Hepatocyte (in vitro differentiated cells): ENCODE data around the gene ODF2.

Experiments used
- CTCF ChIP-seq: fragments of 200-600 bp; sonication (generic); IDR thresholded peaks from 2 replicates; pipeline ENCODE4 v1.5.1; 2016; ENCODE audit warnings: antibody characterized with exemption, mild to moderate bottlenecking; ENCODE audit not compliant: poor library complexity
- EZH2 ChIP-seq: fragments of 200-600 bp; sonication (generic); IDR thresholded peaks from 2 replicates; pipeline ENCODE4 v1.6.1; 2016; ENCODE audit warnings: antibody characterized with exemption, mild to moderate bottlenecking, borderline replicate concordance
- EZH2phosphoT487 ChIP-seq: fragments of 200-600 bp; sonication (generic); IDR thresholded peaks from one replicate; pipeline ENCODE4 v1.6.1; 2018; ENCODE audit warnings: antibody characterized with exemption, mild to moderate bottlenecking, low read depth, moderate library complexity; ENCODE audit not compliant: unreplicated experiment, severe bottlenecking

GRCh38 chr9:128416432-128417019, 39.3 kb upstream of the ODF2 start:
- TF ChIP-seq EZH2: no peak
- no peak for TF ChIP-seq CTCF
- no peak for TF ChIP-seq EZH2phosphoT487
